Measurements from ENCODE around the gene ASNS.
"Not testable (repeated sequence)": the region's sequence is repeated elsewhere in the genome, so short reads cannot be mapped to it uniquely, and the experiment has no call there.

ASNS gene

DNA sequence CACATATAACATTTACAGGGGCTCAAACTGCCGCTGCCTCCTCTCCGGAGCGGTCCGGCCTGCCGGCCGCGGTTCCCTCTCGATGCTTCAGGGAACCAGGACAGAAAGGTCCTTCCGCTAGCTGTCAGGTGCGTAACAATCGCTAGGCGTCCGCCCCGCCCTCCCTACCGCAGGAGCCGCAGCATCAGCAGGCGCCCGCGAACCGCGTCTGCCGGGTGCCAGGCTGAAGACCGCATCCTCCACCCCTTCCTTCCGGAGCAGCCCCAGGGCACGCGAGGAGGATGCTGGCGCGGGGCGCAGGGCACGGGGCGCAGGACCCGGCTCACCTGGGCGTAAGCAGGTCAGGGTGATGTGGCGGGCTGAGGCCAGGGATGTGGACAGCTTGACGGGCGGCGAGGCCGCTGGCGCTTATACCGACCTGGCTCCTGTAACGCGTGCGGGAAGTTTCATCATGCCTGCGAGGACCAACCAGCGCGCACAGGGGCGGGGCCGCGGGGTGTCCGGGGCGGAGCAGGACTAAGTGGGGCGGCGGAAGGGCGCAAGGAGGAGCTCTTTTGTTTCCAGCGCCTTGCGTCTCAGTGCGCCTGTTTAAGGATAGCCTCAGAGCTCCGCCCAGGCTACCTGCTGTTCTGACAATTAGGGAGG lies at the start of gene ASNS:
TSS of gene ASNS (minus strand) at position 384 of the 645 bp plus-strand sequence. CDS start 3,252 bp downstream, outside the sequence.
- peak; percentile 80 for DNase-seq (ENCODE audit: low read depth)
- TF ChIP-seq, protein P1, sequence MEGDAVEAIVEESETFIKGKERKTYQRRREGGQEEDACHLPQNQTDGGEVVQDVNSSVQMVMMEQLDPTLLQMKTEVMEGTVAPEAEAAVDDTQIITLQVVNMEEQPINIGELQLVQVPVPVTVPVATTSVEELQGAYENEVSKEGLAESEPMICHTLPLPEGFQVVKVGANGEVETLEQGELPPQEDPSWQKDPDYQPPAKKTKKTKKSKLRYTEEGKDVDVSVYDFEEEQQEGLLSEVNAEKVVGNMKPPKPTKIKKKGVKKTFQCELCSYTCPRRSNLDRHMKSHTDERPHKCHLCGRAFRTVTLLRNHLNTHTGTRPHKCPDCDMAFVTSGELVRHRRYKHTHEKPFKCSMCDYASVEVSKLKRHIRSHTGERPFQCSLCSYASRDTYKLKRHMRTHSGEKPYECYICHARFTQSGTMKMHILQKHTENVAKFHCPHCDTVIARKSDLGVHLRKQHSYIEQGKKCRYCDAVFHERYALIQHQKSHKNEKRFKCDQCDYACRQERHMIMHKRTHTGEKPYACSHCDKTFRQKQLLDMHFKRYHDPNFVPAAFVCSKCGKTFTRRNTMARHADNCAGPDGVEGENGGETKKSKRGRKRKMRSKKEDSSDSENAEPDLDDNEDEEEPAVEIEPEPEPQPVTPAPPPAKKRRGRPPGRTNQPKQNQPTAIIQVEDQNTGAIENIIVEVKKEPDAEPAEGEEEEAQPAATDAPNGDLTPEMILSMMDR (IDR thresholded peaks at IDR 0.05; ENCODE audit: low read depth, low read length, missing control alignments), result no peak
- peak within 1 kb of the TSS; percentile 79 for H3K4me3 ChIP-seq (ENCODE audit: low read depth, low read length)

DNA sequence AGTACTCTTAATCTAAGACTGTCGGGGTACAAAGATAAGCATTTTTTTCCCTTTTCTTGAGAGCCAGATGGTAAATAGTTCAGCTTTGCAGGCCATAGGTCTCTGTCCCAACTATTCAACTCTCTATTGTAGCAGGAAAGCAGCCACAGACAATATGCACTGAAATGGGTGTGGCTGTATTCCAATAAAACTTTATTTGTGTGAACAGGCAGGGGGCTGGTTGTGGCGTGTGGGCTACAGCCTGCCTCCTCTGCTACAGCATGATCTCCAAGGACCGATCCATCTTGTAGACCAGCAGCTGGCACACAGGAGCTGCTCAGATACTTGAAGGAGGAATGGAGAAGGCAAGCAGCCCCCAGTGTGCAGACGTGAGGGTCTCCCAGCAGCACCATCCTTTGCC lies 49.0 kb upstream of the ASNS start:
- DNase-seq (ENCODE audit: low read depth); H3K4me3 ChIP-seq (ENCODE audit: low read depth, low read length): not testable (repeated sequence)

DNA sequence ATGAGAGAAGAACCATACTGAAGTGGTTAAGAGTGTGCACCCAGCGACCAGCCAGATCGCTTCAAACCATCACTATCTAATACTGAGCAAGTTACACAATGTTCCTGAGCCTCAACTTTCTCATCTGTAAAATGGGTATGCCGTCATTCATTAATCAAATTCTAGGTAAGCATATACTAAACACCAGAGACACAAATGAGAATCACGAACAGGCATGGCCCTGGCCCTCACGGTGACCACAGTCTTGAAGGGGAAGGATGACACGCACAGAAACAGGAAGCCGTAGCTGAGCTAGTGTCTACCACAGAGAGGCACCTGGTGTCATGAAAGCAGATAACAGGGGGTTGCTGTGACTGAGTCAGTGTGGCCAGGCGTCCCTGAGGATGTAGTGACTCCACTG lies 43.1 kb upstream of the ASNS start:
- DNase-seq (ENCODE audit: low read depth); H3K4me3 ChIP-seq (ENCODE audit: low read depth, low read length): not testable (repeated sequence)

DNA sequence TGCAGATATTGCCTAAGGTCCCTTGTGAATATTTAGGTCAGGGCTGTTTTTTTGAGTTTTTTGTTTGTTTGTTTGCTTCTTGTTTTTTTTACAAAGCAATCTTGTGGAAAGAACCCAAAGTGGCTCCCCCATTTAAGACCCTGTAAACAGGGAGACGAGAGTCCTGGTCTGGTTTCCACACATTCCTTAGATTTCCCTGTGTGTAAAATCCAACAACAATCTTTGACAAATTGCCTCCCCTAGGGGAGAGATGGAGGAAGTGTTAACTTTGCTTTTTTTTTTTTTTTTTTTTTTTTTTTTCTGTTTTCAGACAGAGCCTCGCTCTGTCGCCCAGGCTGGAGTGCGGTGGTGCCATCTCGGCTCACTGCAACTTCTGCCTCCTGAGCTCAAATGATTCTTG lies 40.1 kb upstream of the ASNS start:
- H3K4me3 ChIP-seq (ENCODE audit: low read depth, low read length); DNase-seq (ENCODE audit: low read depth): not testable (repeated sequence)

- DNase-seq (ENCODE audit: low read depth); H3K4me3 ChIP-seq (ENCODE audit: low read depth, low read length): not testable (repeated sequence)
Observed at GRCh38 chr7:97896893-97897292, 24.7 kb upstream of the ASNS start.

- DNase-seq (ENCODE audit: low read depth); H3K4me3 ChIP-seq (ENCODE audit: low read depth, low read length): not testable (repeated sequence)
Observed at GRCh38 chr7:97891721-97892120, 19.5 kb upstream of the ASNS start.

- H3K4me3 ChIP-seq (ENCODE audit: low read depth, low read length); DNase-seq (ENCODE audit: low read depth): not testable (repeated sequence)
Observed at GRCh38 chr7:97879527-97879926, 7.3 kb upstream of the ASNS start.

DNA sequence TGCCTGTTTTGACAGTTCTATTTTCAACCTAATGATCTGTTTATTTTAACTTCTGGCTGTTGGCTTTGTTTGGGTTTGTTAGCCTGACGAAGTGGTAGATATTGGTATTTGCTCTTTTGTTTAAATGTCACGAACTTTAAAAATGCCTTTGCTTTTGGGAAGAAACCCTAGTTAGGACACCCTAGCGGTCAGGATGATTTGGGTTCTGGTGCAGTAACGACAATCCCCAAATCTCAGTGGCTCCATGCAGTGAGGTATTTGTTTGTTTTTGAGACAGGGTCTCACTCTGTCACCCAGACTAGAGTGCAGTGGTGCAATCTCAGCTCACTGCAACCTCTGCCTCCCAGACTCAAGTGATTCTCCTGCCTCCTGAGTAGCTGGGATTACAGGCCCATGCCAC lies 2.7 kb upstream of the ASNS start:
- H3K4me3 ChIP-seq (ENCODE audit: low read depth, low read length); DNase-seq (ENCODE audit: low read depth): not testable (repeated sequence)

- H3K4me3 ChIP-seq (ENCODE audit: low read depth, low read length), result no peak overlapping the region
- TF ChIP-seq, protein P1 (IDR thresholded peaks at IDR 0.05; ENCODE audit: low read depth, low read length, missing control alignments), result no peak
- no peak for DNase-seq (ENCODE audit: low read depth)
Observed at GRCh38 chr7:97873606-97874005, 1.4 kb upstream of the ASNS start.

GRCh38 chr7:97871659-97872024 lies 566 bp downstream of the ASNS start:
- peak; percentile 5 for DNase-seq (ENCODE audit: low read depth)
- TF ChIP-seq, protein P1 (IDR thresholded peaks at IDR 0.05; ENCODE audit: low read depth, low read length, missing control alignments), result no peak
- peak overlapping the region; percentile 79 for H3K4me3 ChIP-seq (ENCODE audit: low read depth, low read length)

DNA sequence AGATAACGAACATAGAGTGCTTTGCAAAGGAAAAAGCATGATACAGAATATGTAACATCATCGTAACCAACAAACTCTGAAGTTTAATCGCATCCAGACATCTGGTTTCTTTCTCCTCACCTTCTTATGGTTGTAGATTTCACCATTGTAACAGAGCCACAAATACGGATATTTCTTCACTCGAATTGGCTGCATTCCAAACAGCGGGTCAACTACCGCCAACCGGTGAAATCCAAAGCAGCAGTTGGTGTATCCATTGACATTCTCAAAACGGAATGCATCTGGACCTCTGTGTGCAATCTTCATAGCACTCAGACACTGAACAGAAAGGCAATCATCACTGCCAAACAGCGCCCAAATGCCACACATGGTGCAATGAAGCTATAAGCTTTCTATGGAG lies 3.4 kb downstream of the ASNS start:
- H3K4me3 ChIP-seq (ENCODE audit: low read depth, low read length), result no peak overlapping the region
- DNase-seq (ENCODE audit: low read depth), result no peak
- TF ChIP-seq, protein P1 (IDR thresholded peaks at IDR 0.05; ENCODE audit: low read depth, low read length, missing control alignments), result no peak

Measured in GM12864 (cell line).